ENCODE results near the gene CCR5. TPM values are rescaled to one million over a fixed set of nuclear protein-coding genes. Genes with fewer than 3 reads are reported as not detected.
A peak's percentile ranks its signal among the peaks of the same experiment; 100 is the strongest.

The CCR5 gene
- total RNA-seq, 1 donor: not detected

- DNase-seq (ENCODE audit: low read depth): peak; percentile 59
- no peak for TF ChIP-seq CTCF (IDR thresholded peaks at IDR 0.05; ENCODE audit: insufficient read depth, low read depth, low read length)
- no peak overlapping the region for H3K4me3 ChIP-seq (ENCODE audit: low read depth, low read length)
Measured at GRCh38 chr3:46393554-46394434, 23.0 kb downstream of the CCR5 start.

- TF ChIP-seq CTCF (IDR thresholded peaks at IDR 0.05; ENCODE audit: insufficient read depth, low read depth, low read length): no peak
- DNase-seq (ENCODE audit: low read depth): peak; percentile 59
- no peak overlapping the region for H3K4me3 ChIP-seq (ENCODE audit: low read depth, low read length)
Measured at GRCh38 chr3:46395210-46395661, 24.5 kb downstream of the CCR5 start.

GRCh38 chr3:46395766-46396530, 25.2 kb downstream of the CCR5 start:
- no peak for TF ChIP-seq CTCF (IDR thresholded peaks at IDR 0.05; ENCODE audit: insufficient read depth, low read depth, low read length)
- H3K4me3 ChIP-seq (ENCODE audit: low read depth, low read length): no peak overlapping the region

GRCh38 chr3:46397111-46397510, 26.4 kb downstream of the CCR5 start:
- H3K4me3 ChIP-seq (ENCODE audit: low read depth, low read length): no peak overlapping the region

More at GRCh38 chr3:46395766-46396530, 25.2 kb downstream of the CCR5 start:
- no peak for DNase-seq (ENCODE audit: low read depth)

GRCh38 chr3:46398186-46398955, 27.6 kb downstream of the CCR5 start:
- no peak overlapping the region for H3K4me3 ChIP-seq (ENCODE audit: low read depth, low read length)
- no peak for DNase-seq (ENCODE audit: low read depth)

More at GRCh38 chr3:46397111-46397510, 26.4 kb downstream of the CCR5 start:
- no peak for DNase-seq (ENCODE audit: low read depth)
- no peak for TF ChIP-seq CTCF (IDR thresholded peaks at IDR 0.05; ENCODE audit: insufficient read depth, low read depth, low read length)

More at GRCh38 chr3:46398186-46398955, 27.6 kb downstream of the CCR5 start:
- no peak for TF ChIP-seq CTCF (IDR thresholded peaks at IDR 0.05; ENCODE audit: insufficient read depth, low read depth, low read length)

All from fibroblast of villous mesenchyme (primary cell).